ENCODE data around the gene POC1B.

DNA sequence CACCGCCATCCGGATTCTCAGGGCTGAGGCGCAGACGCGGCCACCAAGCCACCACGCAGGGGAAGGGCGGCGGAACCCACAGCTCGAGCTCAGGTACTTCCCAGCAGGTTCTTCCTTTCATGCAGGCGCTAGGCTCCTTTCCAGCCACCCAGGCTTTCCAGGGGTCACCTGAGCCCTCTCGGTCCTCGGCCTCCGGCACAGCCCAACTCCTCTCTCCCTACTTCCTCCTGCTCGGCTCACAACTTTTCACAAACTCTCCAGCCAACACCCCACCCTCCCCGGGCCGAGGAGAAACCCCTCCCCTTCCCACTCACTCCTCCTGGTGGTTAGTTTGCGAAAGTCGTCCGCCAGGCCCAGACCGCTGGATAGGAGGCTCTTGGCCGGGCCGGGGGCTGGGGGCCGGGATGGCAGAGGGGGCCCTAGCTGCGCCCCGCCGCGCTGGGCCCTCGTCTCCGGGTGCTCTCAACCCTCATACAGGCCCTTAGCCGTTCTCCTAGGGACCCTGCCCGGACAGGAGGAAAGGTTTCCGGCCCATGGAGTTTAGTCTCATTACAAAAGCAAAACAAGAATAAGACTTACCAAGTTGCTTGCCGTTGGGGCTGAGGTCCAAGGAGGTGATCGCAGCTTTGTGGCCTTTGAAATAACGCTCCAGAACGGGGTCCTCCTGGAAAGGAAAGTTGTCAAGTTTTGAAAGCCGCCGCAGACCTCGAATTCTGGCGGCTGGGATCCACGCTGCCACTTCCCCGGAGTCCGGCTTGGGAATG is 1.1 kb downstream of the POC1B start, which contains the start of gene GALNT4:
- TF ChIP-seq, protein P1, sequence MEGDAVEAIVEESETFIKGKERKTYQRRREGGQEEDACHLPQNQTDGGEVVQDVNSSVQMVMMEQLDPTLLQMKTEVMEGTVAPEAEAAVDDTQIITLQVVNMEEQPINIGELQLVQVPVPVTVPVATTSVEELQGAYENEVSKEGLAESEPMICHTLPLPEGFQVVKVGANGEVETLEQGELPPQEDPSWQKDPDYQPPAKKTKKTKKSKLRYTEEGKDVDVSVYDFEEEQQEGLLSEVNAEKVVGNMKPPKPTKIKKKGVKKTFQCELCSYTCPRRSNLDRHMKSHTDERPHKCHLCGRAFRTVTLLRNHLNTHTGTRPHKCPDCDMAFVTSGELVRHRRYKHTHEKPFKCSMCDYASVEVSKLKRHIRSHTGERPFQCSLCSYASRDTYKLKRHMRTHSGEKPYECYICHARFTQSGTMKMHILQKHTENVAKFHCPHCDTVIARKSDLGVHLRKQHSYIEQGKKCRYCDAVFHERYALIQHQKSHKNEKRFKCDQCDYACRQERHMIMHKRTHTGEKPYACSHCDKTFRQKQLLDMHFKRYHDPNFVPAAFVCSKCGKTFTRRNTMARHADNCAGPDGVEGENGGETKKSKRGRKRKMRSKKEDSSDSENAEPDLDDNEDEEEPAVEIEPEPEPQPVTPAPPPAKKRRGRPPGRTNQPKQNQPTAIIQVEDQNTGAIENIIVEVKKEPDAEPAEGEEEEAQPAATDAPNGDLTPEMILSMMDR (conservative IDR thresholded peaks at IDR 0.05), result peak; percentile 75
- no peak for TF ChIP-seq EZH2 (IDR thresholded peaks at IDR 0.05; ENCODE audit: low read depth)
